Fibroblast of lung (primary cell): ENCODE data around the gene ADGRL2. TPM values are rescaled to one million over a fixed set of nuclear protein-coding genes. Genes with fewer than 3 reads are reported as not detected.

Experiments used
- DNase-seq, 2 donors: peaks; one replicate each; pipeline versions ENCODE4 v3.0.0 to v3.0.0-alpha.2; 2010; ENCODE audit warnings: low read depth in 2 of 2
- H2AFZ ChIP-seq: 2 replicates; pipeline ENCODE4 v1.5.1; 2012; ENCODE audit warnings: low read length, control low read depth, inconsistent platforms
- H3K27ac ChIP-seq: 2 replicates; pipeline ENCODE4 v1.5.1; 2011; ENCODE audit warnings: low read length, control low read depth; ENCODE audit not compliant: insufficient read depth
- H3K27me3 ChIP-seq: 2 replicates; pipeline ENCODE4 v1.5.1; 2011; ENCODE audit warnings: mild to moderate bottlenecking, low read length; ENCODE audit not compliant: control insufficient read depth, insufficient read depth
- H3K36me3 ChIP-seq: 2 replicates; pipeline ENCODE4 v1.5.1; 2011; ENCODE audit warnings: low read length; ENCODE audit not compliant: control insufficient read depth, insufficient read depth
- H3K4me1 ChIP-seq: 2 replicates; pipeline ENCODE4 v1.5.1; 2011; ENCODE audit warnings: low read length; ENCODE audit not compliant: control insufficient read depth, insufficient read depth; ENCODE audit errors: extremely low read depth
- H3K4me2 ChIP-seq: 2 replicates; pipeline ENCODE4 v1.5.1; 2011; ENCODE audit warnings: low read length, control low read depth; ENCODE audit not compliant: insufficient read depth; ENCODE audit errors: extremely low read depth
- H3K4me3 ChIP-seq, 4 experiments: fragments of 200-600 bp in 1 of 4; sonication (generic) in 1 of 4; replicated peaks in 1 of 4; 2 replicates each; pipeline ENCODE4 v1.5.1; 2011 to 2016; ENCODE audit warnings: low read length in 4 of 4, low read depth in 3 of 4, mild to moderate bottlenecking in 3 of 4, control low read depth in 2 of 4, inconsistent platforms in 1 of 4, mixed read lengths in 1 of 4; ENCODE audit not compliant: insufficient read depth in 1 of 4; ENCODE audit errors: control extremely low read depth in 1 of 4
- H3K79me2 ChIP-seq: 2 replicates; pipeline ENCODE4 v1.5.1; 2012; ENCODE audit warnings: mild to moderate bottlenecking, low read length, inconsistent platforms; ENCODE audit not compliant: control insufficient read depth, insufficient read depth
- H3K9ac ChIP-seq: 2 replicates; pipeline ENCODE4 v1.5.1; 2011; ENCODE audit warnings: mild to moderate bottlenecking, low read length, control low read depth; ENCODE audit not compliant: insufficient read depth
- H3K9me3 ChIP-seq: 2 replicates; pipeline ENCODE4 v1.5.1; 2012; ENCODE audit warnings: low read depth, low read length; ENCODE audit not compliant: control insufficient read depth, insufficient read depth
- H4K20me1 ChIP-seq: 2 replicates; pipeline ENCODE4 v1.5.1; 2011; ENCODE audit warnings: low read length; ENCODE audit not compliant: control insufficient read depth, insufficient read depth; ENCODE audit errors: extremely low read depth
- CTCF ChIP-seq, 2 donors: IDR thresholded peaks in 1 of 2; conservative IDR thresholded peaks in 1 of 2; 1 replicate in 1 of 2; 2 replicates in 1 of 2; pipeline ENCODE4 v1.5.1; 2011 to 2012; ENCODE audit warnings: low read length in 2 of 2, control low read depth in 1 of 2, inconsistent platforms in 1 of 2, low read depth in 1 of 2, mild to moderate bottlenecking in 1 of 2
- EZH2 ChIP-seq: IDR thresholded peaks from 2 replicates; pipeline ENCODE4 v1.5.1; 2012; ENCODE audit warnings: low read length, control low read depth, mild to moderate bottlenecking; ENCODE audit errors: missing control alignments
- polyA plus RNA-seq, 2 donors: library from polyadenylated mRNA; depleted of rRNA in 1 of 2; stranded (reverse) in 1 of 2; unstranded in 1 of 2; fragments of >200 nt; gene quantifications; 2 replicates each; pipeline ENCODE4 v1.2.1, GENCODE V29; 2011 to 2012; ENCODE audit warnings: missing spikeins in 1 of 2
- total RNA-seq: library from RNA; depleted of rRNA; stranded (reverse); fragments of >200 nt; gene quantifications from 2 replicates; pipeline ENCODE4 v1.2.1, GENCODE V29; 2014

The ADGRL2 gene
- total and polyA plus RNA-seq, 2 donors (not counting 1 experiment from before 2014, with no cell fraction given): 74.1 to 196 TPM

- Histone ChIP-seq H3K4me1 (no peaks in the 10 kb centered on the region), H3K27ac (no peak overlapping the region), H3K9me3 (no peaks in the 10 kb centered on the region), H3K79me2 (peaks cover 9% of the 10 kb centered on the region), H3K9ac (no peak overlapping the region), H3K4me2 (no peak overlapping the region), H3K36me3 (no peaks in the 10 kb centered on the region), H4K20me1 (no peaks in the 10 kb centered on the region), H3K4me3 (no peak overlapping the region), H2AFZ (no peak overlapping the region), H3K27me3 (no peaks in the 10 kb centered on the region)
- no peak for TF ChIP-seq CTCF (conservative IDR thresholded peaks at IDR 0.05 in 1 of 2, IDR thresholded peaks at IDR 0.05 in 1 of 2; ENCODE audit: low read depth in 1 of 2, low read length in 2 of 2)
- TF ChIP-seq EZH2: no peak
- no peak for DNase-seq
These were observed 49.3 kb downstream of the ADGRL2 start for GRCh38 chr1:81850031-81850430.

DNA sequence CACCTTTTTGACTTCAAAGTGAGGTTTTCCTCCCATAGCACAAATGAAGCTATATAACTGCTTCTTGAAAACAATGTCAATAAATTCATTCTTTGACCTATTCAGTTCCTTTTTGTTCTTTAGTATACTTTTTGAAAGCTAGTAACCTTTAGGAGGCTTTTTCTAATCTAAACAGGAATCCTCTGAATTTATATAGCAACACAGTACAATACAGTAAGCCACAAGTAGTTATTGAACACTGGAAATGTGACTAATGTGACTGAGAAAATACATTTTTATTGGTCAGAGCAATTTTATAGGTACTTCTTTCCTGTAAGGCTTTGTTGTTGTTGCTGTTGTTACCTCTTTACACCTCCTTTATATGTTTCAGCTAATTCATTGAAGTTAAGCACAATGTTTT is 49.8 kb downstream of the ADGRL2 start:
- Histone ChIP-seq H3K4me1 (no peaks in the 10 kb centered on the region), H3K9me3 (no peaks in the 10 kb centered on the region), H3K4me3 (no peak overlapping the region), H3K27me3 (no peaks in the 10 kb centered on the region), H3K4me2 (no peak overlapping the region), H3K9ac (no peak overlapping the region), H2AFZ (no peak overlapping the region), H3K79me2 (peaks cover 9% of the 10 kb centered on the region), H3K36me3 (no peaks in the 10 kb centered on the region), H3K27ac (no peak overlapping the region), H4K20me1 (no peaks in the 10 kb centered on the region)
- no peak for DNase-seq
- TF ChIP-seq CTCF (conservative IDR thresholded peaks at IDR 0.05 in 1 of 2, IDR thresholded peaks at IDR 0.05 in 1 of 2; ENCODE audit: low read depth in 1 of 2, low read length in 2 of 2) (no peak), EZH2 (no peak)

DNA sequence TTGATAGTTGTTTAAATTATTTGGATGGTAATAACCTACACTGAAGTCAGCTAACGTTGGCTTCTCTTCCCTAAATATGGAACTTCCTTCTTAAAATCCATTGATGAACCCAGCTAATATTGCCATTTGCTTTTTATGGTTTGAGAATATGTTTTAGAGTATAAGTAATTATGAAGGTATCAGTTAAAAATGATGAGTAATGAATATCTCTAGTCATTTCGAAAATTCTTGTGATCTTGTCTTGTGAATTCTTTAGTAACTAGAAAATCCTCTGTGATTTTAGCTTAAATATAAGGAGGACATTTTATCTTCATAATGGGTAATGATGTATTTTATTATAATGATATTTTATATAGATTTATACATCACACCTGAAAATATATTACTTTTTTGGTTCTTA is 50.5 kb downstream of the ADGRL2 start:
- Histone ChIP-seq H3K4me1 (no peaks in the 10 kb centered on the region), H3K79me2 (peaks cover 9% of the 10 kb centered on the region)

More for the DNA sequence above, 50.5 kb downstream of the ADGRL2 start:
- Histone ChIP-seq H3K9me3 (no peaks in the 10 kb centered on the region), H3K4me2 (no peak overlapping the region), H3K27me3 (no peaks in the 10 kb centered on the region), H3K9ac (no peak overlapping the region), H2AFZ (no peak overlapping the region), H4K20me1 (no peaks in the 10 kb centered on the region), H3K36me3 (no peaks in the 10 kb centered on the region), H3K4me3 (no peak overlapping the region), H3K27ac (no peak overlapping the region)
- TF ChIP-seq EZH2 (no peak), CTCF (conservative IDR thresholded peaks at IDR 0.05 in 1 of 2, IDR thresholded peaks at IDR 0.05 in 1 of 2; ENCODE audit: low read depth in 1 of 2, low read length in 2 of 2) (no peak)
- DNase-seq: no peak
